Neural progenitor cell (in vitro differentiated cells): ENCODE measurements around the gene BAIAP2.

ENCODE experiments used
- EZH2 ChIP-seq: fragments of 200-600 bp; sonication (generic); IDR thresholded peaks from 2 replicates; pipeline ENCODE4 v1.6.1; 2017; ENCODE audit warnings: antibody characterized with exemption, mild to moderate bottlenecking, moderate library complexity
- TF ChIP-seq, protein P1 (sequence below): fragments of 200-600 bp; sonication (generic); IDR thresholded peaks from 2 replicates; pipeline ENCODE4 v1.5.1; 2017; ENCODE audit warnings: antibody characterized with exemption, mild to moderate bottlenecking

DNA sequence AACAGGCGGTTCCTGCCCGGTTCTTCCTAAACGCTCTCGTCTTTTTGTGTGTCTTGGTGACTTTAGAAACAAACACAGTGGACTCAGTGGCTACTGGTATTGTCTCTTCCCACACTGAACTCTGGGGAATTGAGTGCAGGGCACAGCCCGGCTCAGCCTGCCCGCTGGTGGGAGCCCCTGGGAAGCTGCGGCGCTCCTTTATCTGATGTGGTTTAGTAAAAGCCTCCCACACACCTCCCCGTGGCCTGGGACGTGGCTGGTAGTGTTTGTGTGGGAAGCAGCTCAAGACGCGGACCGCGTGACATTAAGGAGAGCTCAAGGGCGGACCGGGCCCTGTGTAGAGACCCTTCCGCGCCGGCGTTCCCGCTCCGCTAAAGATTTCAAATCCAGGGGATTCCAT lies 75.0 kb downstream of the BAIAP2 start:
- TF ChIP-seq EZH2 = no peak
- TF ChIP-seq, protein P1, sequence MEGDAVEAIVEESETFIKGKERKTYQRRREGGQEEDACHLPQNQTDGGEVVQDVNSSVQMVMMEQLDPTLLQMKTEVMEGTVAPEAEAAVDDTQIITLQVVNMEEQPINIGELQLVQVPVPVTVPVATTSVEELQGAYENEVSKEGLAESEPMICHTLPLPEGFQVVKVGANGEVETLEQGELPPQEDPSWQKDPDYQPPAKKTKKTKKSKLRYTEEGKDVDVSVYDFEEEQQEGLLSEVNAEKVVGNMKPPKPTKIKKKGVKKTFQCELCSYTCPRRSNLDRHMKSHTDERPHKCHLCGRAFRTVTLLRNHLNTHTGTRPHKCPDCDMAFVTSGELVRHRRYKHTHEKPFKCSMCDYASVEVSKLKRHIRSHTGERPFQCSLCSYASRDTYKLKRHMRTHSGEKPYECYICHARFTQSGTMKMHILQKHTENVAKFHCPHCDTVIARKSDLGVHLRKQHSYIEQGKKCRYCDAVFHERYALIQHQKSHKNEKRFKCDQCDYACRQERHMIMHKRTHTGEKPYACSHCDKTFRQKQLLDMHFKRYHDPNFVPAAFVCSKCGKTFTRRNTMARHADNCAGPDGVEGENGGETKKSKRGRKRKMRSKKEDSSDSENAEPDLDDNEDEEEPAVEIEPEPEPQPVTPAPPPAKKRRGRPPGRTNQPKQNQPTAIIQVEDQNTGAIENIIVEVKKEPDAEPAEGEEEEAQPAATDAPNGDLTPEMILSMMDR = no peak
